HEK293T (cell line): Measurements from ENCODE around the gene MECR.

Experiments used
- CTCF ChIA-PET: fragments of 350-600 bp; formaldehyde crosslinking; extraction: SDS; loops from one replicate; lab custom pipeline; 2021; ENCODE audit warnings: antibody characterized with exemption, inconsistent platforms; lab: Yijun Ruan, JAX
- POLR2A ChIA-PET: fragments of 350-600 bp; formaldehyde crosslinking; extraction: SDS; loops from one replicate; lab custom pipeline; 2020; ENCODE audit warnings: antibody characterized with exemption, inconsistent platforms; lab: Yijun Ruan, JAX
- DNase-seq: peaks from one replicate; pipeline ENCODE4 v3.0.0; 2012; ENCODE audit warnings: mixed read lengths; ENCODE audit errors: extremely low spot score
- ARNT ChIP-seq: fragments of 450-650 bp; IDR thresholded peaks from 2 replicates; pipeline ENCODE4 v1.6.1; 2017; ENCODE audit warnings: mild to moderate bottlenecking
- BHLHE40 ChIP-seq: fragments of 450-650 bp; IDR thresholded peaks from 2 replicates; pipeline ENCODE4 v1.6.1; 2016; ENCODE audit warnings: mild to moderate bottlenecking, moderate library complexity, borderline replicate concordance
- CTBP1 ChIP-seq: fragments of 450-650 bp; IDR thresholded peaks from 2 replicates; pipeline ENCODE4 v1.6.1; 2016; ENCODE audit warnings: borderline replicate concordance
- ELF4 ChIP-seq: fragments of 450-650 bp; IDR thresholded peaks from 2 replicates; pipeline ENCODE4 v1.6.1; 2017; ENCODE audit warnings: antibody characterized with exemption
- FOXA1 ChIP-seq: fragments of 450-650 bp; IDR thresholded peaks from 2 replicates; pipeline ENCODE4 v1.6.1; 2016; ENCODE audit warnings: mild to moderate bottlenecking
- FOXK2 ChIP-seq: fragments of 450-650 bp; IDR thresholded peaks from 2 replicates; pipeline ENCODE4 v1.6.1; 2016; ENCODE audit warnings: mild to moderate bottlenecking
- FOXM1 ChIP-seq: fragments of 450-650 bp; IDR thresholded peaks from 2 replicates; pipeline ENCODE4 v1.6.1; 2017; ENCODE audit warnings: mild to moderate bottlenecking, borderline replicate concordance
- HDGF ChIP-seq: fragments of 450-650 bp; IDR thresholded peaks from 2 replicates; pipeline ENCODE4 v1.6.1; 2017; ENCODE audit warnings: antibody characterized with exemption, borderline replicate concordance
- L3MBTL2 ChIP-seq: fragments of 450-650 bp; conservative IDR thresholded peaks from 2 replicates; pipeline ENCODE4 v1.6.1; 2016; ENCODE audit warnings: mild to moderate bottlenecking
- LEF1 ChIP-seq: fragments of 450-650 bp; IDR thresholded peaks from 2 replicates; pipeline ENCODE4 v1.6.1; 2017; ENCODE audit warnings: mild to moderate bottlenecking, borderline replicate concordance
- NFRKB ChIP-seq: fragments of 450-650 bp; IDR thresholded peaks from 2 replicates; pipeline ENCODE4 v1.6.1; 2016; ENCODE audit warnings: mild to moderate bottlenecking, moderate library complexity
- SP1 ChIP-seq: fragments of 450-650 bp; IDR thresholded peaks from 2 replicates; pipeline ENCODE4 v1.6.1; 2017
- SUZ12 ChIP-seq: fragments of 450-650 bp; IDR thresholded peaks from 2 replicates; pipeline ENCODE4 v1.6.1; 2016; ENCODE audit warnings: mild to moderate bottlenecking
- TARDBP ChIP-seq: fragments of 450-650 bp; IDR thresholded peaks from 2 replicates; pipeline ENCODE4 v1.6.1; 2016
- ZNF384 ChIP-seq: fragments of 450-650 bp; IDR thresholded peaks from 2 replicates; pipeline ENCODE4 v1.6.1; 2016
- TF ChIP-seq, protein P1 (sequence below): fragments of 450-650 bp; IDR thresholded peaks from 2 replicates; pipeline ENCODE4 v1.6.1; 2016

Gene MECR, protein sequence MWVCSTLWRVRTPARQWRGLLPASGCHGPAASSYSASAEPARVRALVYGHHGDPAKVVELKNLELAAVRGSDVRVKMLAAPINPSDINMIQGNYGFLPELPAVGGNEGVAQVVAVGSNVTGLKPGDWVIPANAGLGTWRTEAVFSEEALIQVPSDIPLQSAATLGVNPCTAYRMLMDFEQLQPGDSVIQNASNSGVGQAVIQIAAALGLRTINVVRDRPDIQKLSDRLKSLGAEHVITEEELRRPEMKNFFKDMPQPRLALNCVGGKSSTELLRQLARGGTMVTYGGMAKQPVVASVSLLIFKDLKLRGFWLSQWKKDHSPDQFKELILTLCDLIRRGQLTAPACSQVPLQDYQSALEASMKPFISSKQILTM

DNA sequence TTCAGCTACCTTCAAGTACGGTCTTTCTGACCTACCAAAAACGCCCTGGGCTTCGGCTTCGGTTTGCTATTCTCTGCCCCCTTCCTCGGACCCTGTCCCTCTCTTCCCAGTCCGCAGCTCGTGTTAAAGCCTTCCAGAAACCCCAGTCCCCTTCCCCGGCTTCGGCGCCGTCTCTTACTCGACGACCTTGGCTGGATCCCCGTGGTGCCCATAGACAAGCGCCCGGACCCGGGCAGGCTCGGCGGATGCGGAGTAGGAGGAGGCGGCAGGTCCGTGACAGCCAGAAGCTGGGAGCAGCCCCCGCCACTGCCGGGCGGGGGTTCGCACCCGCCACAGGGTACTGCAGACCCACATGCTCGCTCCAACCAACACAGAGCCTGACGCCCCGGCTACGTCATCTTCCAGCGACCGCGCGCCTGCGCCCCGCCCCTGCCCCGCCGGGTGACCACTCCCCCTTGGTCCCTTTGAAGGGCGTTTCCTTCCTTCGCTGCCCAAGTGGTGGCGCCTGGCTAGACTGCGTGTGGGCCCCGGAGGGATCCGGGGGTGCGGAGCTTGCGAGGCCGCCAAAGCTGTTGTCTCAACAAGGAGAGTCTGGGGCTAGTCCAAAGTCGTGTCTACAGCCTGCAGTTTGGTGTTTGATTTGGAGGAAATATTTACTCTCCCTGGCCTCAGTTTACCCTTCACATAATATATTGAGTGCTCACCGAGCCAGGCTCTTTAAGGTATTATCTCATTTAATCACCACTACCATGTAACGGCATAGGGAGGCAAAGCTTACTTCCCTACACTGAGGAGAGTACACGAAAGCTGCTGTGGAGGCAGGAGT lies at the start of gene MECR:
MECR (minus strand) TSS at position 382 of the 826 bp plus-strand sequence; CDS start at position 354, 28 bp downstream.
- no peak for TF ChIP-seq SP1
- TF ChIP-seq FOXA1: no peak
- TF ChIP-seq NFRKB: no peak
- no peak for TF ChIP-seq ARNT
- no peak for TF ChIP-seq TARDBP
- peak; percentile 98 for TF ChIP-seq L3MBTL2
- no peak for TF ChIP-seq FOXK2
- ChIA-PET CTCF (interaction anchor here (0.6 to 1.2 kb wide), 2 partner anchors 874 to 946 kb away, joined by 4 to 7 read pairs; no protein-coding TSS in a partner anchor), POLR2A (interaction anchor here (0.6 to 4.3 kb wide), 9 partner anchors 9 to 1023 kb away, joined by 3 to 21 read pairs (median 4); partner anchors contain the start of gene SRSF4)
- peak; percentile 100 for DNase-seq

GRCh38 chr1:29279951-29280391 lies 49.2 kb upstream of the MECR start:
- no peak for DNase-seq
- ChIA-PET POLR2A (no interaction called here), CTCF (no interaction called here)
- no peak for TF ChIP-seq SUZ12
- no peak for TF ChIP-seq FOXK2
- TF ChIP-seq L3MBTL2: no peak
- no peak for TF ChIP-seq LEF1
- no peak for TF ChIP-seq CTBP1
- no peak for TF ChIP-seq SP1
- no peak for TF ChIP-seq NFRKB
- TF ChIP-seq TARDBP: no peak
- no peak for TF ChIP-seq HDGF
- no peak for TF ChIP-seq FOXM1
- no peak for TF ChIP-seq FOXA1
- TF ChIP-seq, protein P1, sequence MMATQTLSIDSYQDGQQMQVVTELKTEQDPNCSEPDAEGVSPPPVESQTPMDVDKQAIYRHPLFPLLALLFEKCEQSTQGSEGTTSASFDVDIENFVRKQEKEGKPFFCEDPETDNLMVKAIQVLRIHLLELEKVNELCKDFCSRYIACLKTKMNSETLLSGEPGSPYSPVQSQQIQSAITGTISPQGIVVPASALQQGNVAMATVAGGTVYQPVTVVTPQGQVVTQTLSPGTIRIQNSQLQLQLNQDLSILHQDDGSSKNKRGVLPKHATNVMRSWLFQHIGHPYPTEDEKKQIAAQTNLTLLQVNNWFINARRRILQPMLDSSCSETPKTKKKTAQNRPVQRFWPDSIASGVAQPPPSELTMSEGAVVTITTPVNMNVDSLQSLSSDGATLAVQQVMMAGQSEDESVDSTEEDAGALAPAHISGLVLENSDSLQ: no peak
- no peak for TF ChIP-seq ARNT
- TF ChIP-seq ZNF384: no peak
- TF ChIP-seq BHLHE40: no peak

DNA sequence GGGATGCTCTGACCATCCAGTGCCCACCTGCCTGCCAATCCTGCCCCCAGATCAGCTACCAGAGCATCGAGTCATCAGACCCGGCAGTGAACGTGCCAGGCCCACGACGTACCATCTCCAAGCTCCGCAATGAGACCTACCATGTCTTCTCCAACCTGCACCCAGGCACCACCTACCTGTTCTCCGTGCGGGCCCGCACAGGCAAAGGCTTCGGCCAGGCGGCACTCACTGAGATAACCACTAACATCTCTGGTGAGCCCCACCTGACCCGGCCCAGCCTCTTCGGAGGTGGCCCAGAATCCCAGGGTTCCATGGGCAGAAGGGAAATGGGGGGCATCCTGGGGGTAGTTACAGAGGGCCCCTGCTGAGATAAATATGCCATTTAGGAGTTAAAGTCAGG lies 48.7 kb upstream of the MECR start:
- CTCF ChIA-PET: no interaction called here
- no peak for DNase-seq
- POLR2A ChIA-PET: no interaction called here
- TF ChIP-seq ZNF384 (no peak), L3MBTL2 (no peak), BHLHE40 (no peak), SUZ12 (no peak), HDGF (no peak), ARNT (no peak)

DNA sequence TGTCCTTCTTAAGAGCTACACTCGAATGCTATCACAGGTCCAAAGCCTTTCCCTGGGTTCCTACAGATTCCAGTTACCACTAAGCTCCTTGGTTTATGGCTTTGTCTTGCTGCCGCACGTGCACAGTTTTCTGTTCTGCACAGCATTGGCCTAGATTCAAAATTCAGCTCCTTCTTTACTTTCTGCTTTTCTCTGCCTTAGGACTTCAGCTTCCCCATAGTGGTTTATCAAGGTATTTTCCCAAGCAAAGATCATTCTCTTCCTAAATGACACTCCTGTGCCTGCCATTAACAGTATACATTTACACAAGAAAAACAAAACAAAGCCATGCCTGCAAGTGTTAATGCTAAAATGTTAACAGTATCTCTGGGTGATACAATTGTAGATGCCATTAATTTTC lies 47.4 kb upstream of the MECR start:
- ChIA-PET CTCF (no interaction called here), POLR2A (interaction anchor here (0.6 kb wide), 1 partner anchor 11 kb away, joined by 3 read pairs; no protein-coding TSS in a partner anchor)
- TF ChIP-seq FOXK2: no peak
- no peak for TF ChIP-seq FOXA1
- TF ChIP-seq ARNT: no peak
- no peak for TF ChIP-seq BHLHE40
- TF ChIP-seq SUZ12: no peak
- TF ChIP-seq, protein P1: no peak
- no peak for TF ChIP-seq TARDBP
- no peak for TF ChIP-seq HDGF
- no peak for TF ChIP-seq L3MBTL2
- TF ChIP-seq SP1: no peak
- TF ChIP-seq LEF1: no peak
- no peak for DNase-seq

- TF ChIP-seq LEF1: no peak
- TF ChIP-seq, protein P1: no peak
- TF ChIP-seq FOXK2: no peak
- TF ChIP-seq SUZ12: no peak
- no peak for TF ChIP-seq ARNT
- TF ChIP-seq CTBP1: no peak
- no peak for TF ChIP-seq FOXM1
- TF ChIP-seq NFRKB: no peak
- no peak for TF ChIP-seq FOXA1
- TF ChIP-seq ZNF384: no peak
- TF ChIP-seq SP1: no peak
- no peak for TF ChIP-seq BHLHE40
- no peak for TF ChIP-seq L3MBTL2
- TF ChIP-seq TARDBP: no peak
- POLR2A ChIA-PET: no interaction called here
- CTCF ChIA-PET: no interaction called here
- DNase-seq: no peak
These were observed 44.7 kb upstream of the MECR start for GRCh38 chr1:29275435-29275834.

DNA sequence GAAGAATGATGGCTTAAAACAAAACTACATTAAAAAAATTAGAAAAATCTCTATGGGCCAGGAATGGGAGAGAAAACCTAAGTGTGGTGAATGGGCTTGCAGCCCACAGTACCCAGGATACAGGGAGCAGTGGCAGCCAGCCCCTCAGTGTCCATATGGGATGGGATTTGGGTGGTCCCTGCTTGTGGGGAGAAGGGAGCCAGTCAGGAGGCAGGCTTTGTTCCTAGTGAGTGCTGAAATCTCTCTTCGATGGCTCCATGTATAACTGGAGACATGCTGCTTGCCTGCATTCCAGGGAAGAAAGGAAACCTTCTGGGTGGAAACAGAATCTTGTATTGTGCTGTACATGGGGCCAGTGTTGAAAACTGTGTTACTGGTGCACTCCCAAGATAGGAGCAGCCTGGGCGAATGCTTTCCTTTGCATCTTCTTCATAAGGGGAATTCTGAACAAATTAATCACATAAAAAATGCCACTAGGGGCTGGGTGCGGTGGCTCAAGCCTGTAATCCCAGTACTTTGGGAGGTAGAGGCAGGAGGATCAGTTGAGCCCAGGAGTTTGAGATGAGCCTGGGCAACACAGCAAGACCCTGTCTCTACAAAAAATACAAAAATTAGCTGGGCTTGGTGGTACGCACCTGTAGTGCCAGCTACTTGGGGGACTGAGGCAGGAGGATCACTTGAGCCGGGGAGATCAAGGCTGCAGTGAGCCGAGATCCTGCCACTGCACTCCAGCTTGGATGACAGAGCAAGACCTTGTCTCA lies 41.6 kb upstream of the MECR start:
- ChIA-PET POLR2A (no interaction called here), CTCF (no interaction called here)
- no peak for DNase-seq
- TF ChIP-seq LEF1 (no peak), ZNF384 (no peak), FOXA1 (no peak), NFRKB (no peak), ARNT (no peak), SUZ12 (no peak), TARDBP (no peak), SP1 (no peak), FOXM1 (no peak), HDGF (no peak), CTBP1 (no peak), ELF4 (no peak), BHLHE40 (no peak), FOXK2 (no peak)
- TF ChIP-seq, protein P1: no peak
